HG03095 (cell line): ENCODE data around the gene ZFP92.

Source experiments
- ATAC-seq: cut with Tn5 transposase; IDR thresholded peaks from one replicate; pipeline ENCODE4 v1.9.1; 2021; ENCODE audit warnings: moderate library complexity; ENCODE audit not compliant: unreplicated experiment

The ZFP92 gene

DNA sequence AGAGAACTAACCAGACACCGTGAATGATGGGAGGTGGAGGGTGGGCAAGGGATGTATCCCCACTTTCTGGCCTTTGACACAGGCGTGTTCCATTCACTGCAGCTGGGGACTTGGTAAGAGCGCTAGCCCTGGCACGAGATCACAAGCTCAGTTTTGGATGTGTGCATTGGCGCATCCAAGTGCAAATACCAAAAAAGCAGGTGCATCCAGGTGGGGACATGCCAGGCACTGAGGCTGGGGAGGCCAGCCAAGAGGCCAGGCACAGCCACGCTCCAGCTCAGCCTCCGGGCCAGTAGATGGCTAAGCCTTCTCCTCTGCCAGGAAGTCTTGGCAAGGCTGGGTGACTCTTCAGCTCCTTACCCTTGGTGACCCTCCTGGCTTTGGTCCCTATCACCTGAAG is 4.4 kb upstream of the ZFP92 start:
- ATAC-seq: no peak

DNA sequence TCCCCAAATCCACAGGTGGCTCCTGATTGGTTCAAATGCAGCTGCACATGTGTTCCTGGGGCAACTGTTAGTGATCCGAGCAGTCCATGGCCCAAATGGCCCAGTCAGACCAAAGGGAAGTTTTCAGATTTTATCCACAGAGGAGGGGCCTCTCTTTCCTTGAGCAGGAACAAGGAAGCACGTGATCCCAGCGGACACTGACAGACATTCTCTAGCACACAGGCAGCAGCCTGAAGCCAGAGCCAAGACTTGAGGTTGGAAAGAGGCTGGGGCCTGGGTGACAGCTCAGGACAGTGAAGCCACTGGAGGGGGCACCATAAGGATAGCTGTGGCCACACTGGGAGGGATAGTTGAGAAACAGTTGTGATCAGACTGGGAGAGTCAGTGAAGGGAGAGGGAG is 3.5 kb upstream of the ZFP92 start:
- no peak for ATAC-seq

DNA sequence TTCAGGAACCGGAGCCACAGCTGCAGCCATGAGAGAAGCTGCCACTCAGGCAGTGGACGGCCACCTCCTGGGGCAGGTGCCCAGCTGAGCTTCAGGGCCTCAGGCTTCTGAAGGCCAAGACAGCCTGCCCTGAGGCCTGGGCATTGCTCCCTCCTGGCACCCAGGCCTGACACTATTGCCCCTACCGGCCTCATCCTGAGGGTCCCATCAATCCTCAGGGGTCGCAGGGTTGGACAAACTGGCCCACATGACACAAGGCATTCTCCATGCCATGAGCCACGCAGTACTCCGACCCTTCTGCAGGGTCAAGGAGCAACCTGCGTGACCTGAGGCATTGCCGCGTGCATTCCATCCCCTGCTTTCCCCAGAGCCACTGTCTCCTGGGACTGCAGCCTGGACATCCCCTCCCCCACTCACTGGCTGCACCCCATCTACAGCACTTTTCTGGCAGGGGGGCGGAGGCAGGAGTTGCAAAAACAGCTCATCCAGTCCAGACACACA is 3.0 kb upstream of the ZFP92 start:
- no peak for ATAC-seq

DNA sequence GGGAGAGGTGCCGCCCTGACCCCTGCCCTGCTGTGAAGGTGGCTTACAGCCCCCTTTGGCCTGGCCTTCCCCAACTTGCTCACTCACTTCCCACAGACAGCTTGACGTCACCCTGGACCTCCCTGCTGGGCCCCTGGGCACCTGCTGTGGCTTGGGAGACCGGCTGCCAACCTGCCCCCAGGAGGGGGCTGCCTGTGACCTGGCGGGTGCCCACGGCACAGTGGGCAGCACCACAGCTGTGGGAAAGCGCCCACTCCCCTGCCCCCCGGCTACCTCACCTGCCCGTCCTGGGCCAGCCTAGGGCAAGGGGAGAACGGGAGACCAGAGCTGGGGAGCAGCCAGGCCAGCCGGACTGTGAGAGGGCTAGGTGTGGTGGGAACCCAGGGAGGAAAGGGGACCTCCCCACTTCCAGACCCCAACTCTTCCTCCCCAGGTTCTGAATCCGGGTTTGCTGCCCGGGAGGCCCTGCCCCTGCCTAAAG is 2.4 kb upstream of the ZFP92 start:
- no peak for ATAC-seq

DNA sequence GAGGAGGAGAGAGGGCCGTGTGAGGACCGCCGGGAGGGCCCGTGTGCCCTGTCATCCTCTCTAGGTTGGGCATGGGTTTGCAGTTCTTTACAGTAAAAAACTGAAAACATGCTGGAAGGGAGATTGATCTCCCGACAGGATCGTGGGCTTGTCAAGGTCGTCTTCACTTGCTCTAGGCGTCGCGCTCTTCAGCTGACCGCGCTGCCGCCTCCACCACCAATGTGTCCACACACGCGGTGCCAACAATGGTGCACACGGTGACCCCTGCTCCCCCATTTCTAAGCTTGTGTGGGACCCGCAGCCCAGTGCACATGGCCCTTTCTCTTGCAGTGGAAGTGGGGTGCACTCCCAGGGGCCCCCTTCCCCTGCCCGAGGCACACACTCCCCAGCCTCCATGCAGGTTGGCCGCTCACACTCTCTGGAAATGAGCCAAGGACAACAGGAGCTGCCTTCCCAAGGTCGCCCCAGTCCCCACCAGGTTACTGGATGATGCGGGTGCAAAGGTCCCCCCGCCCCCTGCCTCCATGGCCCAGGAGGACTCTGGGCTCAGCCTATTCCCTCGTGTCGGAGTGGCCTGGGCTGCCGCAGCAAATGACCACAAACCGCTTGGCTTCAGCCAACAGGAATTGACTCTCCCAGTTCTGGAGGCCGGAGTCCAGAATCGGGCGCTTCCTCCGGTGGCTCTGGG is 1.7 kb upstream of the ZFP92 start:
- no peak for ATAC-seq

DNA sequence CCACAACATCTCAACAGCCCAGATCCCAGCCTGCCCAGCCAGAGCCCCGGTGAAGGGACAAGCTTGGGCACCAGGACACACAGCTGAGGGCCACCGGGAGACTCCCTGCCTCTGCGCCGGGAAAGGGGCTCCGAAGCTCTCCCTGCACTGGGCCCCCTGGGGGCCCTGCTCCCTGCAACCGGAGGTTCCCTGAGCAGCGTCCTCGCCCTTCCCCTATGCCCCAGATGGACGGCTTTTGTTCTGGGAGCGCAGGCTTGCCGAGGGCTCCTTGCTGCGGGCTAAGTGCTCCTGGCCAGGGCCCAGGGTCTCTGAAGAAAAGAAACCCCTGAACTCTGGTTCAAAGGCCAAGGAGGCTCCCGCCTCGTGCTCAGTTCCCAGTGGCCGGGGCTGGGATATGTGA is 899 bp upstream of the ZFP92 start:
- ATAC-seq: no peak

DNA sequence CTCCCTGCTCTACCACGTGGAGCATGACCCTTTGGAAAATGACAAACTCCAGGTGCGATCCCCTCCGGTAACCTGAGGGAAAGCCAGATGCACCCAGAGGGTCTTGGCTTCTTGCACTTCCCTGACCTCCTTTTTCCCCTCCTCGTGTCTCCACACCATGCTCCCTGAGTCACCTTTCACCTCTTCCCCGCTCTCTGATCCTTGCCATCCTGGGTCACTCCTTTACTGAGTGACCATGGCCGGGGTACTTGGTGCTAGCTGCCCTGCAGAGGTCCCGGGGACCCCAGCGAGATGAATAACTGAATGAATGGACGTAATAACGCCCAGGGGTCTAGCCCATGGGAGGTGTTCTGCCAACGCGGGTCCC is 401 bp upstream of the ZFP92 start:
- peak; percentile 6 for ATAC-seq

DNA sequence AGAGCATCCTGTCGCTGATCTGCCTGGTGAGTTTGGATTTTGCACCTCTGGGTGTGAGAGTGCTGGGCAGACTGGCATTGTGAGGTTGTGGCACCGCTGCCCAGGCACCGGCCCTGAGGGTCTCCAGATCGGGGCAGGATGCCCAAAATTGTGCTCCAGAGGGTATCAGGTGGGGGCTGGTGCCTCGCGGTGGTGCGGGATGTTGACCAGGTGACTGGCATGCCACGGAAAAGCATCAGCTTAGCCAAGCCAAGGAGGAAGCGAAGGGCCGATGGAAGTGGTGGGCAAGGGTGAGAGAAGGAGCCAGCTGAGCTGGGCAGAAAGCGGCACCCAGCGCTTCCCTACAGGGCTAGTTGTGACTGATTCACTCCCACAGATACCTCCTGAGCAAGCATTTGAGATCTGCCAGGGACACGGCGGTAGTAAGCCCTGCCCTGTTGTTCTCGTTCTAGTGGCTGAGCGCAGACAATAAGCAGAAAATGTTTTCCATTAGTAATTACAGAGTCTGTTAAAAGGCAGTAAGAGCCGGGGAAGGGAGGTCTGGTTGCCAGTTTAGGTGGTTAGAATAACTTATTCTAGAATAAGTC is 809 bp downstream of the ZFP92 start:
- ATAC-seq: no peak

DNA sequence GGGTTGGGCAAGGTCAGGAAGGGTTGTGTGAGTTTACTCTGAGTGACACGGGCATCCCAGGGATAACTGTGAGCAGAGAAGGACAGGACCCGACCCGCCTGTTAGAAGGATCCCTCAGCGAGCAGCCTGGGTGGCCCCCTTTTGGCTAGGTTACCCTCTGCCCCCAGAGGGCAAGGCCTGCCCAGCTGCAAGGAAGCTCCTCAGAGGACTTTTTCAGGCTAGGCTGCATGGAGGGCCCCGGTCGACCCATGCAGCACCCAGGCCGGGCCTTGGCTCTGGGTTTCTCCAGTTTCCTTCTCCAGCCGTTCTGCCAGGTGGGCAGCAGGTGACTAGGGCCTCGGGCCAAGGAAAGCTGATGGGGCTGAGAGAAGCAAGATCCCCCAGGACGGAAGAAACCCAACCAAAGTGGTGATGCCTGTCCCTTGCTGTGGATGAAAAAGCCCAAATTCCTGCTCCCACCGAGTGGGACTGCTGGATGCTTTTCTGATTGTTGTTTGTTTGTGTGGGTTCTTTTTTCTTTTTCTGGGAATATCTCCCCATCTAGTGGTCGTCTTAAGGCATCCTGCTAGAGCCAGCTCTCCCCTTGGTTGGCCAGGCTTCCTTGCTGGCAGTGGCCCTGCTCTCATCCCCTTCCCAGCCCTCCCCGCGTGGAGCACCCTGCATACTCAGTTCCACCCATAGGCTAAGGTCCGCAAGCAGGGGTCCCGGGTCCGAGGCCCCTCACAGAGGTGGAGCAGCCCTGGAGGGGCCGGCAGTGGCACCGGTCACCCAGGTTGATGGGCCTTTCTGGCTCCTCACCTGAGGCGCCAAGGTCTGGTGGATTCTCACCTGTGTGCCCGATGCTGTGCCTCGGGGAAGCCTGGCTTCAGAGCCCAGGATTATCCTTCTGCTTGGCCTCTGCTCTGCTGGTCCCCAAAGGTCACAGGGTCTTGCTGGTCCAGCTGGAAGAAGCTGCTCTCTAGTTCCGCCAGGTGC is 1.8 kb downstream of the ZFP92 start:
- no peak for ATAC-seq

DNA sequence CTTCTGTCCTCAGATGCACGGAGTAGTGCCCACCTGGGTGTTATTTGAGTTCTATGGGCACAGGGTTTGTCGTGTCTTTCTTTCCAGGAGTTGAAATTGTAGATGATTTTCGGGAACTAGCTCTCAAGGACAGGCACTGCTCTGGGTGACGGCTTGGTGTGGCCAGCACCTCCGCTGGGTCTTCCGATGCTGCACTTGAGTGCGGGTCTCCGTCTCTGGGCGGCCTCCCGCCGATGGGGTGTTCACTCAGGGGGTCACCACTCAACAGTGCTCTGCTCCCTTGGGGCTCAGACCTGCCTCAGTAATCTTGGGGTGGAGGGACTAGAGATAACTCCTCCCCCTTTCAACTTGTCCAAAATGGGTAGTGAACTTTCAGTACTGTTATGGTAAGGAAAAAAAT is 2.5 kb downstream of the ZFP92 start:
- ATAC-seq: no peak

DNA sequence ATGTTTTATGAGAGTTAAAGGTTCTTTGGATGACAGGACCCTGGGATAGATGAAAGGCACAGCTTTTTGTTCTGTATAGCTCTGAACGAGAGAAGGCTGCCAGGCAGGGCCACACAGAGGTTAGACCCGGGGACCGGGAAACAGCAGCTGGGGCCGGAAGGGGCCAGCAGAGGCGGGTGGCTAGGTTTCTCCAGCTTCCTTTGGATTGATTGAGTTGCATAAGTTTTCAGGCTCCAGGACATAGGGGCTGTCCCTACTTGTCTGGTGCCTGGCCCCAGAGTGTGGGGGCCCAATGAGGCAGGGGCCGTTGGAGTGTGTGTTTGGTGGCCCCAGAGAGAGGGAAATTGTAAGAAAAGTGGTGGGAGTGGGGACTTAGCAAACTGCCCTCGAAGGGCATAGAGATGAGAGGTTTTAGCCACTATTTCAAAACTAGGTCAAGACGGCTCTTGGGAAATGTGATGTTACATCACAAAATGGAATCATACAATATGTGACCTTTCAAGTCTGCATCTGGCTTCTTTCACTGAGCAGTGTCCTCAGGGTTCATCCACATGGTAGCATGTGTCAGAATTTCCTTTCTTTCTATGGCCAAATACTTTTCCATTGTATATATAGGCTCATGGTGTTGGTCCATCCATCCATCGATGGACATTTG is 3.7 kb downstream of the ZFP92 start:
- ATAC-seq: no peak

DNA sequence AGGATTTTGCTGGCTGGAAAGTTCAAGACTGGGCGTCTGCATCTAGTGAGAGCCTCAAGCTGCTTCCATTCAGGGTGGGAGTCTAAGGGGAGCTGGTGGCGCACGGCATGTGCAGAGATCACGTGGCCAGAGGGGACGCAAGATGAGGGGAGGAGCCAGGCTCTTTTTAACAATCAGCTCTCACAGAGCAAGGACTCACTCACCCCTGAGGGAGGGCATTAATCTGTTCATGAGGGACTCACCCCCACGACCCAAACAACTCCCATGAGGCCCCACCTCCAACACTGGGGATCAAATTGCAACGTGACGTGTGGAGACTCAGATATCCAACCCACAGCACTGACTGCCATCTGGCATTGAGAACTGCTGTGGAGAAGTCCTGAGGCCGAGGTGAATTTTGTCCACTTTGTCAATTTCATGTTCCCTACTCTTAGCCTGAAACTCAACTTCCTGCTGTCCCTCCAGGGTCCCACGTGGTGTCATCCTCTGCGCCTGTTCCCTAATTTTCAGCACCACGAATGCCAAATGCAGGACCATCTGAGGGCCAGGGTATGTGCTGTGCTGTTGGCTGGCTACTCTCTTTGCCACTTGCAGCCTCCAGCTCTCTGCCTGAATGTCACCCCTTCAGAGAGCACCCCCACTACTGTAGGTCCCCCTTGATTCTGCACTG is 5.6 kb downstream of the ZFP92 start:
- ATAC-seq: no peak

DNA sequence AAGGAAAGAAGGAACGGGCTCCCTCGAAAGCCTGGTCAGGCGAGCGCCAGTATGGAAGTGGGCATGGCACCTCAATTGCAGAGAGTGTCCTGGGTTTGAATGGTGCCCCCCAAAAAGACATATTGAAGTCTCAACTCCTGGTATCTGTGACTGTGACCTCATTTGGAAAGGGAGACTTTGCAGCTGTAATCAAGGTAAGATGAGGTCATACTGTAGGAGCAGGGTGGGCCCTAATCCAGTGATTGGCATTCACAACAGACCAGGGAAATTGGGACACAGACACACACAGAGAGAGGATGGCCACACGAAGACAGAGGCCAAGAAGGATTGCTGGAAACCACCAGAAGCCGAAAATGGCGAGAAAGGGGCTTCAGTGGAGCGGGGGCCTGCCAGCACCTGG is 6.4 kb downstream of the ZFP92 start:
- ATAC-seq: no peak

DNA sequence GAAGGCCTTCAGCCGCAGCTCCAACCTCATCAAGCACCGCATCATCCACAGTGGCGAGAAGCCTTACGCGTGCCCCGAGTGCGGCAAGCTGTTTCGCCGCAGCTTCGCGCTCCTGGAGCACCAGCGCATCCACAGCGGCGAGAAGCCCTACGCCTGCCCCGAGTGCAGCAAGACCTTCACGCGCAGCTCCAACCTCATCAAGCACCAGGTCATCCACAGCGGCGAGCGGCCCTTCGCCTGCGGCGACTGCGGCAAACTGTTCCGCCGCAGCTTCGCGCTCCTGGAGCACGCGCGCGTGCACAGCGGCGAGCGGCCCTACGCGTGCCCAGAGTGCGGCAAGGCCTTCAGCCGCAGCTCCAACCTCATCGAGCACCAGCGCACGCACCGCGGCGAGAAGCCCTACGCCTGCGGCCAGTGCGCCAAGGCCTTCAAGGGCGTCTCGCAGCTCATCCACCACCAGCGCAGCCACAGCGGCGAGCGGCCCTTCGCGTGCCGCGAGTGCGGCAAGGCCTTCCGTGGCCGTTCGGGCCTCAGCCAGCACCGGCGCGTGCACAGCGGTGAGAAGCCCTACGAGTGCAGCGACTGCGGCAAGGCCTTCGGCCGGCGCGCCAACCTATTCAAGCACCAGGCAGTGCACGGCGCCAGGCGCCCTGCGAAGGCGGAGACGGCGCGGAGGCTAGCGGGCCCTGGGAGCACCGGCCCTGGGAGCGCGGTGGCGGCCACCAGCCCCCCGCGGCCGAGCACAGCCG is 9.8 kb downstream of the ZFP92 start:
- no peak for ATAC-seq

DNA sequence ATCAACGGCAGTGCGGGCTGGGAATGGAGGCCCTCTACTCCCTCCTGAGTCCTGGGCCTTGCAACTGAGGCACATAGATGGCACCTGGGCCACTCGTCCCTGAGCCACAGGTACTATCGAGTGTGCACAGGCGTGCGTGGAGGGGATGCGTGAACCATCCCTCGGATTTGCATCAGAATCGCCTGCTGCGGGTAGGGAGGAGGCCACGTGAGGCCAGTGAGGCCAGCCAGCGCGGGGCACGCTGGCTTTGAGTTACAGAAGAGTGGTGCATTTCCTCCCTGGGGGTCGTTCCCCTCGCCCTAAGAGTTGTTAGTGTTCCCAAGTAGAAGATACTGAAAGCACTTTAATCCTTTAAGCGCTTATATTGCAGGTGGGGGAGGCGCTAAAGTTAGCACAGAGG is 10.6 kb downstream of the ZFP92 start:
- no peak for ATAC-seq

DNA sequence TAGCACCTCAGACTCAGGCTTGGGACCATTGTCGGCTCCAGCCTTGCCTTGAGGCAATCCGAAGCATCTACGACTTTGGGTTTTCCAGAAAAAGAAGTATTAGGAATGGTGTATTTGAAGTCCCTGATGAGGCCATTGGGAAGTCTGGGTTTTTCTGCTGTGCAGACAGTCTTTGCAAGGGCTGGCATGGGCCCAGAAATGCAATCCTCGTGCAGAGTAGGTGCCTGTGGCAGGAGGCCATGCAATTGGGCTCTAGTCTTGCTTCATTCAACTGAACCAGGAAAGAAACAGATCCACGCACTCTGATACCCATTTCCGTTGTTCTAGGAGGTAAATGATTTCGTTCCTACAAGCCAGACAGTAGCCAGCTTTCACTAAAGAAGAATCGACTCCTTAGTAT is 12.4 kb downstream of the ZFP92 start:
- ATAC-seq: no peak

DNA sequence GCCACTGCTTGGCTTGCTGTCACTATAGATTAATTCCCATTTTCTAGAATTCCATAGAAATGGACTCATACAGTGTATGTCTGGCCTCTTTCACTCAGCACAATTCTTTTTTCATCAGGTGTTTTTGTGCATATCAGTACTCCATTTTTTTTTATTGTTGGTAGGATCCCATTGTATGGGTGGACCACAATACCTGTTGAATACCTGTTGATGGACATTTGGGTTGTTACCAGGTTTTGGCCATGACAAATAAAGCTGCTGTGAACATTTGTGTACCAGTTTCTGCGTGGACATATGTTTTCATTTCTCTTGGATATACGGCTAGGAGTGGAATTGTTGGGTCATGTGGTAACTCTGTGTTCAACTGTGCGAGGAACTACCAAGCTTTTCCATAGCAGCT is 14.9 kb downstream of the ZFP92 start:
- no peak for ATAC-seq

DNA sequence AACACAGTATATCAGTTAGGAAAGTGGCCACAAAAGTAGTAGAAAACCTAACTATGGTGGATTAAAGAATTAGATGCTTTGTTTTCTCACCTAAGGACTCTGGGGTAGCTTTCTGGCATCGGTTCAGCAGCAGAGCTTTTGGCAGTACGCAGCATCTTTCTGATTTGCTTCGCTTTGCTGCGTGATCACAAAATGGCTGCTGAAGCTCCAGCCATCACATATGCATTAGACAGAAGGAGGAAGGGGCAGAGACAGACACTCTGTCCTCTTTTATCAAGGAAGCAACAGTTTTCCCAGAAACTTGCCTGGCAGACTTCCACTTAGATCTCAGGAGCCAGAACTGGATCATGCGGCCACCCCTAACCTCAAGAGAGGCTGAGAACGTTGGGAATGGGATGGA is 19.5 kb downstream of the ZFP92 start:
- no peak for ATAC-seq

DNA sequence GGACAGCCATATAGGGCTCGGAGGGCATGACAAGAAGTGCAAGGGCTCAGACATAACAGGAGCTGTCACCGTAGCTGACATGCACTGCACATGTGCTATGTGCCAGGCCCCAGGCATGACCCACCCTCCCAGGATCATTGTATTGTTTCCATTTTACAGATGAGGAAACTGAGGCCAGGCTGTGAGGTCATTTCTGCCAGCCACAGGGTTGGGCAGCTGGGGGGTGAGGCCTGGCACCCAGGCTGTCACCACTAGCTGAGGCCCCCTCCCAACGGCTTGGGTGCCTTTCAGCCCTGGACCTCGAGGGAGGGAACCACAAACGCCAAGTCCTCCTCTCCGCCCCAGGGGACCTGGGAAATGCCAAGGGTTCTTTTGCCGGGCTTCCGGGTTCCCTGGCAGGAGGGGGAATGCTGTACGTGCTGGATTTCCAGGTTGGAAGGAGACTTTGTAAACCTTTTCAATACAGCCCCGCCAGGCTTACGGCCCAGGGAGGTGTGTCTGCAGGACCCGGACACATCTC is 21.9 kb downstream of the ZFP92 start:
- ATAC-seq: no peak
